GM21381 (cell line): ENCODE data around the gene TAS2R30.
"Not testable (repeated sequence)": the region's sequence is repeated elsewhere in the genome, so short reads cannot be mapped to it uniquely, and the experiment has no call there.

ENCODE experiments used
- ATAC-seq: cut with Tn5 transposase; IDR thresholded peaks from one replicate; pipeline ENCODE4 v1.9.1; 2021; ENCODE audit warnings: mild to moderate bottlenecking, moderate library complexity; ENCODE audit not compliant: unreplicated experiment

TAS2R30 gene

GRCh38 chr12:11130382-11130781 lies 4.1 kb downstream of the TAS2R30 start:
- no peak for ATAC-seq

GRCh38 chr12:11114130-11114529 lies 20.3 kb downstream of the TAS2R30 start:
- not testable (repeated sequence) for ATAC-seq

GRCh38 chr12:11111213-11111612 lies 23.2 kb downstream of the TAS2R30 start:
- ATAC-seq: not testable (repeated sequence)

- ATAC-seq: no peak
Observed at GRCh38 chr12:11108862-11109261, 25.6 kb downstream of the TAS2R30 start.

GRCh38 chr12:11107719-11108118 lies 26.7 kb downstream of the TAS2R30 start:
- no peak for ATAC-seq

GRCh38 chr12:11106288-11106687 lies 28.2 kb downstream of the TAS2R30 start:
- ATAC-seq: no peak

GRCh38 chr12:11105546-11105945 lies 28.9 kb downstream of the TAS2R30 start:
- ATAC-seq: no peak

GRCh38 chr12:11094910-11095309 lies 39.5 kb downstream of the TAS2R30 start:
- not testable (repeated sequence) for ATAC-seq

- ATAC-seq: no peak
Observed at GRCh38 chr12:11092128-11092527, 42.3 kb downstream of the TAS2R30 start, which contains the start of gene TAS2R43. Gene TAS2R43, minus strand, starts transcription at chr12:11092313. Its CDS starts 84 bp downstream, at chr12:11092229.

GRCh38 chr12:11089246-11089645 lies 45.2 kb downstream of the TAS2R30 start:
- ATAC-seq: no peak

- no peak for ATAC-seq
Observed at GRCh38 chr12:11085419-11085818, 49.0 kb downstream of the TAS2R30 start.
